ENCODE results near the gene AP5B1.
"Not testable (repeated sequence)": the region's sequence is repeated elsewhere in the genome, so short reads cannot be mapped to it uniquely, and the experiment has no call there.

The AP5B1 gene

DNA sequence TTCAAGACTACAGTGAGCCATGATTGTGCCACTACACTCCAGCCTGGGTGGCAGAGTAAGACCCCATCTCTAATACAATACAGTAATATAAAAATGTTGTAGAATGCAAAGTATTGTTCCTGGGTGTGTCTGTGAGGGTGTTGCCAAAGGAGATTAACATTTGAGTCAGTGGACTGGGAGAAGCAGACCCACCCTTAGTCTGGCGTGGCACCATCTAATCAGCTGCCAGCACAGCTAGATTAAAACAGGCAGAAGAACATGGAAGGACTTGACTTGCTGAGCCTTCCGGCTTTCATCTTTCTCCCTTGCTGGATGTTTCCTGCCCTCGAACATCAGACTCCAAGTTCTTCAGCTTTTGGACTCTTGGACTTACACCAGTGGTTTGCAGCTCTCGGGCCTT, 45.7 kb downstream of the AP5B1 start:
- not testable (repeated sequence) for H3K36me3 Mint-ChIP-seq (ENCODE audit: low read depth); DNase-seq; H3K9me3 Mint-ChIP-seq; H3K4me3 Mint-ChIP-seq; H3K4me1 Mint-ChIP-seq (ENCODE audit: low read depth); H3K27ac Mint-ChIP-seq
- H3K27me3 Mint-ChIP-seq = peaks cover 38% of the 10 kb centered on the region

GRCh38 chr11:65730461-65730860, 50.3 kb downstream of the AP5B1 start:
- H3K4me1 Mint-ChIP-seq (ENCODE audit: low read depth) = no peaks in the 10 kb centered on the region
- DNase-seq = no peak
- peaks cover 22% of the 10 kb centered on the region for H3K27me3 Mint-ChIP-seq
- H3K4me3 Mint-ChIP-seq = no peak overlapping the region
- H3K27ac Mint-ChIP-seq = no peak overlapping the region
- H3K9me3 Mint-ChIP-seq = no peaks in the 10 kb centered on the region
- no peaks in the 10 kb centered on the region for H3K36me3 Mint-ChIP-seq (ENCODE audit: low read depth)

DNA sequence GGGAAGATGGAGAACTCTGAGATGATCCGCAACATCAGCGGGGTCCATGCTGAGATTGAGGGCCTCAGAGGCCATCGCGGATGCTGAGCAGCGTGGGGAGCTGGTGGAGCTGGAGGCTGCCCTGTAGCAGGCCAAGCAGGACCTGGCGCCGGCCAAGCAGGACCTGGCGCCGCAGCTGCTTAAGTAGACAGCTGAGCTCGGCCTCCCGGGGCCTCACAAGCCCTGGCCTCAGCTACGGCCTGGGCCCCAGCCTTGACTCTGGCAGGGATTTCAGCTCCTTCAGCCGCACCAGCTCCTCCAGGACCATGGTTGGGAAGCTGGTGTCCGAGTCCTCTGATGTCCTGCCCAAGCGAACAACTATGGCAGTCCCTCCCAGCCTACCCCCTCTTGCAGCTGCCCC, 52.9 kb downstream of the AP5B1 start:
- peaks cover 9% of the 10 kb centered on the region for H3K27me3 Mint-ChIP-seq
- H3K4me1 Mint-ChIP-seq (ENCODE audit: low read depth) = no peaks in the 10 kb centered on the region
- no peaks in the 10 kb centered on the region for H3K9me3 Mint-ChIP-seq
- H3K36me3 Mint-ChIP-seq (ENCODE audit: low read depth) = no peaks in the 10 kb centered on the region
- DNase-seq = no peak
- H3K4me3 Mint-ChIP-seq = no peak overlapping the region
- H3K27ac Mint-ChIP-seq = no peak overlapping the region

GRCh38 chr11:65726660-65727059, 54.1 kb downstream of the AP5B1 start:
- Mint-ChIP-seq H3K4me3 (no peak overlapping the region), H3K4me1 (ENCODE audit: low read depth) (no peaks in the 10 kb centered on the region), H3K9me3 (no peaks in the 10 kb centered on the region), H3K36me3 (ENCODE audit: low read depth) (no peaks in the 10 kb centered on the region), H3K27ac (no peak overlapping the region), H3K27me3 (peaks cover 3% of the 10 kb centered on the region)
- DNase-seq = no peak
